HG03064 (cell line): ENCODE data around the gene ZIK1.

Source experiments
- ATAC-seq: cut with Tn5 transposase; IDR thresholded peaks from one replicate; pipeline ENCODE4 v1.9.1; 2021; ENCODE audit warnings: low read depth; ENCODE audit not compliant: unreplicated experiment

The ZIK1 gene

GRCh38 chr19:57583521-57584416 lies at the start of gene ZIK1:
Gene ZIK1 (plus strand): TSS chr19:57584145. CDS start chr19:57584357, 212 bp downstream.
- ATAC-seq: peak; percentile 77

GRCh38 chr19:57537953-57538547 lies 45.9 kb upstream of the ZIK1 start:
- ATAC-seq: no peak

- no peak for ATAC-seq
Observed at GRCh38 chr19:57546513-57546912, 37.4 kb upstream of the ZIK1 start.

GRCh38 chr19:57552432-57552831 lies 31.5 kb upstream of the ZIK1 start:
- no peak for ATAC-seq

DNA sequence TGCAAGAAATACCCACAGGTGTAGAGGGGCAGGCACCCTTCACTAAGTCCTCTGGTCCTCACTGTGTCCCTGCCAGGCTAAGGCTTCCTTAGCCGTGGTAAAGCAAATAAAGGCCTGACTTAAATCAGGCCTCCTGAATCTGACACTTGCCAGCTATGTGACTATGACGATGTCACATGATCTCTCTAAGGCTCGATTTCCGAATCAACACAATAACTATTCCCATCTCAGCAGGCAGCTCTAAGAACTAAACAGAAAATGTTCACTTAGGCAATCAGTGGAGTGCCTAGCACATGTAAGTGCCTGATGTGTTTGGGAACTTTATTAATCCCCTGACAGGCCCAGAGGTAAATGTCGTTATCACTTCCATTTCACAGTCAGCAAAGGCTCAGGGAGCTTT lies 26.3 kb upstream of the ZIK1 start:
- no peak for ATAC-seq

DNA sequence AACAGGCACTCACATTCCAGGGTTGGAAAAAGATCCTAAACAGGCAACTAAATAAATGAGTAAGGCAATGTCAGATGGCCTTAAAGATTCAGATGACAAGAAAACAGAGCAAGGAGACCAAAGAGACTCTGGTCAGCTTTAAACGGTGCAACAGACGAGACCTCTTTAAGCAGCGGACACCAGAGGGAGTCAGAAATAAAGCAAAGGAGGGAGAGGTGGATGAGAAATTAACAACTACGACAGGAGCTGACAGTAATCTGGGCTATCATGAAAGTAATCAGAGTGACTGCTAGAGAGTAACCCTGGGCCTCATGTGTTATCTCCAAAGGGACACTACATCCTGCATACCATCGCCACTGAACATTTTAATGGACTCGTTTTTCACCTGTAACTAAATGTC lies 25.4 kb upstream of the ZIK1 start:
- ATAC-seq: no peak

GRCh38 chr19:57559008-57559403 lies 24.9 kb upstream of the ZIK1 start:
- no peak for ATAC-seq

DNA sequence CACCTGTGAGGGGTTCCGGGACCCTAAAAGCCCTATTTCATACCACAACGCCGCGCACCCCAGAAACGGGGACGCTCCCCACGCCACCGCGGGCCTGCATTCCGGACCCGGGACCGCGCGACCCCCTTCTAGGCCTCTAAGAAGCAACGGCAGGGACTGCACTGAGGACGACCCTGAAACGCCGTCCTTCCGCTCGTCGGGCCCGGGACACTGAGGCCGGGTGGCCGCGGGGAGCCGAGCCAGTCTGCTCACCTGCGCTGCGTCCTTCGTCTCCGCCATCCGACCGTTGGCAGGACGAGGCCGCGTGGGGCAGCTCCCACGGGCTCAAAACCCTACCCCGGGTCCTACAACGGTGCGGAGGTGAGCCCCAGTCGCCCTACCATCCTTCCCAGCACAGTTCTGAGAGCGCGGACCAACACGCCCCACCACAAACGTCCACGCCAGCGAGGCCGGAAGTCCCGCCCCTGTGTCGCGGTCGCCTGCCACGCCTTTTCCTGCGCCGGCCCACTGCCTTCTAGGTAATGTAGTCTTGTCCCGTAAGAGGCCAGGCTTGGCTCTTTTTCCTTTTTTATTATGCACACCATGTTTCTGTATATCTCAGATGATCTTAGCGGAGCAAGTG lies 24.4 kb upstream of the ZIK1 start, which contains the start of gene ZNF550:
Gene ZNF550 (minus strand): TSS at position 460 of the 622 bp plus-strand sequence. CDS start 181 bp downstream, at position 279.
- peak; percentile 91 for ATAC-seq

GRCh38 chr19:57560049-57560491 lies 23.9 kb upstream of the ZIK1 start:
- no peak for ATAC-seq

DNA sequence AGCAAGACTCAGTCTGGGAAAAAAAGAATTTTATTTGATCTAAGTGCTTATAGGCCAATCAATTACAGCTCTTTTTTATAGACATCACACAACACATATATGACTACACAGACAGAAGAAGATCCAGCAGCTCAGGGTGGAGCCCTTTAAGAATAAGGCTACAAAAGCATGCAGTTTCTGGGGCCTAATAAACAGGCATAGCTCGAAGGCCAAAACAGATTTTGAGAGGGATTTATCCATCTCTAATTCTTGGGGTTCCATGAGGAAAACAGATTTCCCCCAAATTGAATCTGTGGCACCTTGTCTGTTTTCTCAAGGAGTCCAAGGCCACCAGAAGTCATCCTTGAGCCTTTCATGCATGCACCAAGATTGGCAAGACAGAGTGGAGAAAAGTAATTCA lies 20.4 kb upstream of the ZIK1 start:
- ATAC-seq: no peak

DNA sequence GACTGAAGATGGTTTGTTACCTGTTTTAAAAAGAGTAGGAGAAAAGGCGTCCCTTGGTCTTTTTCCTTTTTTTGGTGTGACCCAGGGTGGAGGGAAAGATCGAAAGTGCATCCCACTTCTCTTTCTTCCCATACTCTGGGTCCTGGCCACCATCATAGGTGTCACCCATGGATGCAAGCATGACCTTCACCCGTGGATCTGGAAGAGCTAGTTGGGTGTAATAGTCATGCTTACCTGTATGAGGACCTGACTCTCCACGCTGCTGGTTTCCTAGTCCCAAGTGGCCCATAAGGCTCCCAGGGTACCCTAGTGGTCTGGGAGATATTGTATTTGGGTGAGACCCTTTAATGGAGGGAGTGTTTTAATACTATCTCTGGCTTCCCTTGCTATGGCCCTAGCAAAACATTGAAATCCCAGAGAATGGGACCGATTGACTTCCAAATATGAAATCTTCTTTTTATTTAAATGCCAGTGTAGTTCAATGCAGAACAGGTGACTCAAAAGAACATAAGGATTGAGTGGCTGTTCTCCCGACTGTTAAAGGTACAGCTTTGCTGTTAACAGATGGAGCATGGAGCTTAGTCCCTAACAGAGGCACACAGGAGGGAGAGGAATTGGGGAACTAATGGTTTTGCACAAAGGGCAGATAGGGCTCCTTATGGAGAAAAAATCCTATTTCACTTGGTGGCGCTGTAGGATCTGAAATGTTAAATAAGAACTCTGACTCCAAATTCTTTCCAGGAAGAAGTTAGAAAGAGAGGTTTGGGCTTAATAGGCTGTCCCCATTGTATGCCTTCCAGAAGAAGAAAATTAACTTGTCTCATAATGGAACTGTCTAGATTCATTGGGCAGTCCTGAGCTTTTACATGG lies 17.3 kb upstream of the ZIK1 start:
- no peak for ATAC-seq

- no peak for ATAC-seq
Observed at GRCh38 chr19:57570707-57571106, 13.2 kb upstream of the ZIK1 start.

- ATAC-seq: no peak
Observed at GRCh38 chr19:57572415-57572947, 11.5 kb upstream of the ZIK1 start.

- ATAC-seq: no peak
Observed at GRCh38 chr19:57576661-57577060, 7.3 kb upstream of the ZIK1 start.

GRCh38 chr19:57578487-57579205 lies 5.3 kb upstream of the ZIK1 start, which contains the start of gene ZNF416:
Gene ZNF416 (minus strand): TSS chr19:57578911. CDS start chr19:57578704, 207 bp downstream.
- peak; percentile 77 for ATAC-seq

DNA sequence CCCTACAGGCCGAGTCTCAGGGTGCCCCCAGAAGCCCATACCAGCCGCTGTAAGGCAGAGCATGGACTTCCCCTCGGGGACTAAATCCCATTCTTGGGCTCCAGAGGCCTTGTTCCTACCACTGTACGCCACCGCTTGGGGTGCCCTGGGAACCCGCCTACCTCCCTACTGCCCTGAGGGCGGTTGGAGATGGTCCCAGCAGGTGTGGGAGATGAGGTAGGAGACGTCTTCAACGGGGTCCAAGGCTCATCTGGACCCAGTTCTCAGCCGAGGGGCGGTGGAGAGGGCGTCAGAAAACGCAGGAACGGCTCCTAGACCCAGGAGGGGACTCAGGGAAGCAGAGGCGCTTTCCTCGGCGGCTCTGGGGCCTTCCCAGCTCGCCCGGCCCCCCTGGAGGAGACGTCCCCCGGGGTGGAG lies 833 bp upstream of the ZIK1 start:
- ATAC-seq: no peak

GRCh38 chr19:57587529-57587928 lies 3.6 kb downstream of the ZIK1 start:
- ATAC-seq: no peak

DNA sequence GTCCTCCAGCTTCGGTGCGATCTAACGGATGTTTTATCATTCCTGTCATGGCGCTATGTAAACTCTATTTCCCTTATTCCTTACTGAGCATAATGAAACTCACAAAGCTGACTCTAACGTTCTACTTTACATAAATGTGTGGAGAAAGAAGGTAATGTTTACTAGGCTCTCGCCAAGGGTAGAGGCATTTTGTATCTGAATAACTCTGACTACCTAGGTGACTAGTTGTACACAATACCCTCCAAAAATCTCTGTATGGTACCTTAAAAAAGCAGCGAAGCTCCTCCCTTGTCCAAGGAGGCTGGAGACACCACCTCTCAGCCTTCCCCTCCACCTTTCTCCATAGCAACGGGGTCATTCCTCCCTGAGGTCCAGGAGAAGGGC lies 15.4 kb downstream of the ZIK1 start:
- ATAC-seq: no peak

- ATAC-seq: peak; percentile 94
Observed at GRCh38 chr19:57599761-57600383, 15.9 kb downstream of the ZIK1 start, which contains the start of gene ZNF530. Gene ZNF530 (plus strand): TSS chr19:57599885. CDS start chr19:57604346, 4,461 bp downstream.
